Measurements from ENCODE around the gene ABRAXAS1.
"Not testable (repeated sequence)": the region's sequence is repeated elsewhere in the genome, so short reads cannot be mapped to it uniquely, and the experiment has no call there.

ABRAXAS1 gene

DNA sequence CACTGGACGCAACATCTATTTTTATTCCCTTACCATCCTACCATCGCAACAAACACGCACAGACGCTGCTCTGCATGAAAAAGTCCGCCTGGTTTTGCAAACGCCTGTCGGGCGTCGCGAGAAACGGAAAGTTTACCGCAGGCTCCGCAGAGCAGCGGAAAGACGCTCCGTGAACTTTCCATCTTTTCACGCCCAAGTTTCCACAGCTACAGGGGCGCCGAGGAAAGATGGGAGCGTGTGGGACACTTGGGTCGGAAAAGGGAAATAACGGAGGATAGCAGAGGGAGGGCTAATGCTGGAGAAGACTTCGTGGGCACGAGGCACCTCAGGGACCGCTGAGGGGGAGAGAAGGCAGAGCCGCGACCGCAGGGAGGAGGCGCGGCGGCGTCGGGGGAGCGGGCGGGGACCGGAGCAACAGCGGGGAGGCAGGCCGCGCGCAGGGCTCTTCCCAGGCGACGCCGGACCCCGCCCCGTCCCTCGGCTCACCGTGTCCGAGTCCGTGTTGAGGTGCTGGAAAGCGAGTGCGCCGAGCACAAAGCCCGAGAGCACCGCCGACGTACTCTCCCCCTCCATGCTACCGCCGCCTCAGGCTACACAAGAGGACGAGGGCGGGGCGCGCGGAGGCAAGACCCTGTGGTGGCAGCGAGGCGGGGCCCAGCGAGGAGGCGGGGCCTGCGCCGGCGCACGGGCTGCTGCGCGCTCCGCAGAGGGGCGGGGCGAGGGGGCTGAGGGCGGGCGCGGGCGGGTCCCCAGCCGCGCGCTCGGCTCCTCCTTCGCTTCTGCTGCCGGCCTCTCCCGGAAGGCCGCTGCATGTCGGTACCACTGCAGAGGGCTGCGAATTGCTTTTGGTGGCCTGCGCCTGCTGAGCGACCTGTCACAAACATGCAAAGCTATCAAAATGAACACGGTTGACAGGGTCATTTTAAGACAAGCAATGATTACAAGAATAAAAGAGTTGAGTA, at the start of gene ABRAXAS1:
Gene ABRAXAS1, minus strand, starts transcription at position 601 of the 962 bp plus-strand sequence. Its CDS starts 28 bp downstream, at position 573.
- DNase-seq, result peak; percentile 93 to 95

- DNase-seq, result no peak
Observed at GRCh38 chr4:83527671-83528070, 42.8 kb upstream of the ABRAXAS1 start.

DNA sequence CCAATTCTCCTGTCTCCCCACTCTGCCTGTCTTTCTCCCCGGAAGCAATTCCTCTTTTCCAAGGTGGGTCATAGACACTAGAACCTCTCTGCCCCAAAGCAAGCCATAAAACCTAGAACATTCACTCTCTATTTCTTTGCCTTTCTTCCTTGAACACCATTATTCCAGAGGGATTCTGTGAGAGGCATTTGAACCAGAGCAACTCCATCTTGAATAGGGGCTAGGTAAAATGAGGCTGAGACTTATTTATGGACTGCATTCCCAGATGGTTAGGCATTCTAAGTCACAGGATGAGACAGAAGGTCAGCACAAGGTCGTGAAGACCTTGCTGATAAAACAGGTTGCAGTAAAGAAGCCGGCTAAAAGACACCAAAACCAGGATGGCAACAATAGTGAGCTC, 37.3 kb upstream of the ABRAXAS1 start:
- no peak for DNase-seq

GRCh38 chr4:83516042-83516772, 31.3 kb upstream of the ABRAXAS1 start:
- no peak for DNase-seq

DNA sequence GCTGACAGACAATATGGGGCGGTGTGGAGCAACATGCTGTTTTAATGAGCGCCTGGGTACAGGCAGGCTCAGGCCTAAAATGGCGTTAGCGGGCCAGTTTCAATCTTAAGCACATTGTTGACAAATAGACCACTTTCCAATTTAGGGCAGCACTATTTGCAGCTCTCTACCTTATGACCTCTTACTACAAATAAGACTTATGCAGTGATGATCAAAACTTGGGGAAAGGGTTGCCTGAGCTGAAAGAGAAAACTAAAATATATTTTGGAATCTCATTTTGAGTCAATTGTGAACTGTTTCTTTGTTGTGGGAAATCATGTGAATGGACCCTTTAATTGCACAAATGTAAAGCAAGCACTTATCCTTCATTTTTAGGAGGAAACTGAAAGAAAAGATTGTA, 25.5 kb upstream of the ABRAXAS1 start:
- no peak for DNase-seq

DNA sequence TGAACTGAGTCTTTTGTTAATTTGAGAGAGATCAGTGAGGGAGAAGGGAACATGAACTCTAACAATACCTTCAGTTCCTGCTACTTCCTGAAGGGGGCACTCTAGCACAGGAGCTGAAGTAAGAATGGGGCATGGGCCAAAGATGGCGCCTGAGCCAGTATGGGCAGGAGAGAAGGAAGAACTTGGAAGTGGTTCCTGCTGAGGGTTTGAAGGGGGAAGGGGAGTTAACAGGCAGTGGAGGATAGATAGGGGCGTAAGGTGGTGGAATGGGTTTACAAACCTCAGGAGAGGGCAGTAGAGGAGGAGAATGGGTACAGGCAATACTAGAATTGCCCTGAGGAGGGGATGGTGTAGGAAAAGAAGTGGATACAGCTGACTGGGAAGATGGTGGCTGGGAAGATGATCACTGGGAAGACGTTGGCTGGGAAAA, 24.3 kb upstream of the ABRAXAS1 start:
- peak; percentile 59 to 66 for DNase-seq

GRCh38 chr4:83504996-83505395, 20.1 kb upstream of the ABRAXAS1 start:
- DNase-seq, result peak in 1 of 2 donors; percentile 18

GRCh38 chr4:83504503-83504902, 19.6 kb upstream of the ABRAXAS1 start:
- DNase-seq, result no peak

DNA sequence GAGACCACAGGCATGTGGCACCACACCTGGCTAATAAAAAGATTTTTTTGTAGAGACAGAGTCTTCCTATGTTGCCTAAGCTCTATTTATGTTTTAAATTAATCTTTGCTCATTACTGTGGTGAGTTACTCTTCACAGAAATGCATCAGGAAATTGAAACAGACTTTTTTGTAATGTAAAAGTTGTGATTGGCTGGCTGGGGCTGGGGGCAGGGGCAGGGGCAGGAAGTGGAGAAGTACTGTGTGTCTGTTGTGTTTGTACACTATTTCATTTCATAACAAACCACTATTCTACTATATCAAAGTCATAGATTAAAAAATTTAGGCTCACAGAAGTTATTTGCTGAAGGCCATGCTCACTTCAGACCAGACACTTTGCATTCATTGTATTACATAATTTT, 19.1 kb upstream of the ABRAXAS1 start:
- peak; percentile 18 to 50 for DNase-seq

GRCh38 chr4:83501671-83502070, 16.8 kb upstream of the ABRAXAS1 start:
- not testable (repeated sequence) for DNase-seq

DNA sequence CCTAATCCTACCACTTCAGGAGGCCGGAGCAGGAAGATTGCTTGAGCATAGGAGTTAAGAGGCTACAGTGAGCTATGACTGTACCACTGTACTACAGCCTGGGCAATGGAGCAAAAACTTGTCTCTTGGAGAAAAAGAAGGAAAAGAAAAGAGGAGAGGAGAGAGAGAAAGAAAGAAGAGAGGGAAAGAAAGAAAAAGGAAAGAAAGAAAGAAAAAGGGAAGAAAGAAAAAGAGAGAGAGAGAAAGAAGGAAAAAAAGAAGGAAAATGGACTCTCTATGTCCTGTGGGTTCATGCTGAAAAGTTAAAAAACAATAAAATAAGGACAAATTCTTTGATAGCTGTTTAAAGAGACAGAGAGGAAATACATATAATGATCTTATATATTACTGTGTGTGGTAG, 13.3 kb upstream of the ABRAXAS1 start:
- DNase-seq, result no peak

DNA sequence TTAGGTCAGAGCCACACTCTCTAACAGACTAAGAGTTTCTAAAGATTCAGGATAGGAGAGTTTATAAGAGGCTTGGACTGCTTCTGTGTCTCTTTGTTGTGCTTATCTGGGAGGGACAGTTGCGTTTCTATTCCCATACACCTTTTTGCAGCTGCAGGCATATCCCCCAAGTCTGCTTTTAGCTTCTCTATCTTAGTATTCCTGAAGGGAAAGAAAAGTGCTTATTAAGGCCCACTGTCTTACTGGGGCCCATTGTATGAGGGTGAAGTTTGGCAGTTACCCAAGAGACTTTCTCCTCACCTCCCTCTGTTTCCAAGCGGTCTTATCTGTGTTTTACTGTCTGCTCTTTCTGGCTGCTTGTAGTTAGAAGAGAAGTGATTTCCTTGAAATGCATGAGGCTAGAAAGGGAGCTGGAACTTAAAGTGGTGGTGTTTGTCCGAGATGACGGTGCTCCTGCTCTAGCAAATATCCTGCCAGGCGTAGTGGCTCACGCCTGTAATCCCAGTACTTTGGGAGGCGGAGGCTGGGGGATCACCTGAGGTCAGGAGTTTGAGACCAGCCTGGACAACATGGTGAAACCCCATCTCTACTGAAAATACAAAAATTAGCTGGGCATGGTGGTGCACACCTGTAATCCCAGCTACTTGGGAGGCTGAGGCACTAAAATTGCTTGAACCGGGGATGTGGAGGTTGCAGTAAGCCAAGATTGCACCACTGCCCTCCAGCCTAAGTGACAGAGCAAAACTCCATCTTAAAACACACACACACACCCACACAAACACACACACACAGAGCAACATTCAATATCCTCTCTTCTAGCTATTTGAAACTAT, 11.4 kb upstream of the ABRAXAS1 start:
- DNase-seq, result not testable (repeated sequence)

GRCh38 chr4:83490876-83491450, 6.1 kb upstream of the ABRAXAS1 start:
- DNase-seq, result peak; percentile 16 to 51

- DNase-seq, result no peak
Observed at GRCh38 chr4:83489711-83490326, 4.9 kb upstream of the ABRAXAS1 start.

GRCh38 chr4:83486457-83487129, 1.7 kb upstream of the ABRAXAS1 start:
- no peak for DNase-seq

- DNase-seq, result no peak
Observed at GRCh38 chr4:83473966-83474365, 10.9 kb downstream of the ABRAXAS1 start.

DNA sequence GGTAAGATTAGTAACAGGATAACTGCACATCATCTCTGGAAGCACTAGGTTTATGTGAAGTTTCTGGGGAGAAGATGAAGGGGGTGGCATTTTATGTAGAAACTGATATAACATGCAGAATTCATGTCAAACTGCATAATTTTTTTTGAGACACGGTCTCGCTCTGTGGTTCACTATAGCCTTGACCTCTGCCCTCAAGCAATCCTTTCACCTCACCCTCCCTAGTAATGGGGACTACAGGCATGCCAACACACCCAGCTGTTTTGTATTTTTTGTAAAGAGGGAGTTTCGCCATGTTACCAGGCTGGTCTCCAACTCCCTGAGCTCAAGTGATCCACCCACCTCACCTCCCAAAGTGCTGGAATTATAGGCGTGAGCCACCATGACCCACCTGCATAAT, 11.5 kb downstream of the ABRAXAS1 start:
- DNase-seq, result no peak

DNA sequence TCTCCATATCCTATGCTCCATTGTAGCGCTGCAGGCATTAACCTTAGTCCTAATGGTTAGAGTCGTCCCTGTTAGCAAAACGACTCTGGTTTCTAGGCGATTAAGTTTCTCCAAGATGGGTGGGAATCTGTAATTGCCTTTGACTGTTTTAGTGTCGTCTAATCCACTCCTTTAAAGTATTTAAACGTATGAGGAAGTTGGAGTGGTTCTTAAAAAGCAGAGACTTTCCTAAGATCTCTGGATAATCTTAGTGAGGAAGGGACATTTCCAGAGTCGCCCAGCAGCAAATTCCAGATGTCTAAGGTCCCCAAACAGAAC, 28.8 kb downstream of the ABRAXAS1 start:
- no peak for DNase-seq

DNA sequence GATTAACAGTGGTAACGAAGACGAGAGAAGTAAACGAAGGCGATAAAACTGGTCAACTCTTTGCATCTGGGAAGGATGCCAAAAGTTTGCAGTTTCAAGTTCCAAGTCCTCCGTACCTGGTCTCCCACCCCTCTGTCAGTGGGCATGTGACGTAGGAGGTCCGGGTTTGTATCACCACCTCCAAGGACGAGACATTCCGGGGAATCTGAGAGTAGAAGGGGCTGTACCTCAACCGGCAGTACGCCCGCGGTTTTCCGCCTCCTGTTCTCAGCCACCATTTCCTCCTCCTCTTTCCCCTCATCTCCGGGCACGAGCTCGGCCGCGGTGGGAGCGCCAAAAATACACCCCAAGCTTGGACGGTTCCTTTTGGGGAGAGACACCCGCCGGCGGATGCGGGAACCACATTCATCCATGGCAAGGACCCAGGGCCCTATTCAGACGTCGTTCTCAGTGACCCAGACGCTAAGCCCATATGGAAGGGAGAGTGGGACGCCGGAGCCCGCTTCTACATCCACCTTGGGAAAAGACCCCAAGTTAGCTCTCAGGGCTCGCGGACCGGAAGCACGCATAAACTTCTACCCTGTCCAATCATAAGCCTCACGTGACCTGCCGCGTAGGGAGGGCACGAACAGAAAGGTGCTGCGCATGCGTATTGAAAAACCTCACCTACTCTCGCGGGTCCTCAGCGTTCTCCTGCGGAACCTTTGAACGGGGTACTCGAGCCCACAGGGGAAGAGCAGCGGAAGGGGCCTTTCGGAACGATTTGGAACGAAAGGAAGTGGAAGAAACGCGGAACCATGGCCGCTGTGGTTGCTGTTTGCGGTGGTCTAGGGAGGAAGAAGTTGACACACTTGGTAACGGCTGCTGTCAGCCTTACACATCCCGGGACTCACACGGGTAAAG, 29.4 kb downstream of the ABRAXAS1 start, which contains the start of the genes HELQ and MRPS18C:
Gene HELQ, minus strand, starts transcription at position 543 of the 903 bp plus-strand sequence. Its CDS starts 130 bp downstream, at position 413.
Gene MRPS18C, plus strand, starts transcription at position 778 of the 903 bp plus-strand sequence. Its CDS starts 20 bp downstream, at position 798.
- DNase-seq, result peak; percentile 98

DNA sequence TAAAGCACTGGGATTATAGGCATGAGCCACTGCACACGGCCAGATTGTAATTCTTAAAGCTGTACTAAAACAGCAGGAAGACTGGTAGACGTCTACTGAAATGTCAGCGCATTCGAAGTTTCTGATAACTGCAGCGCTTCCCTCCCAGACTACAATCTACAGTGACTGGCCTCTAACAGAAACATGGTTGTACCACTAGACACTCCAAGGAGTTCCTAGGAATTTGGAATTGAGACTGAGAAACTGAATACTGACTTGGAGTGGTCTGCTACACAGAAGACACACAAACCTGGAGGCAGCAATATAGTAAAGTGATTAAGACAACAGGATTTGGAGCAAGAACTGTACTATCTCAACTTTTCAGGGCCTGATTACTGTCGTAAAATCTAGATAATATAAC, 30.2 kb downstream of the ABRAXAS1 start:
- peak in 1 of 2 donors; percentile 34 for DNase-seq
